ENCODE data around the gene SPEM3. TPM values are rescaled to one million over a fixed set of nuclear protein-coding genes. Genes with fewer than 3 reads are reported as not detected.
"Not testable (repeated sequence)": the region's sequence is repeated elsewhere in the genome, so short reads cannot be mapped to it uniquely, and the experiment has no call there.

SPEM3 gene
- total and polyA plus RNA-seq, 2 donors (not counting 3 experiments of a cell fraction or from before 2014, with no cell fraction given), result not detected

DNA sequence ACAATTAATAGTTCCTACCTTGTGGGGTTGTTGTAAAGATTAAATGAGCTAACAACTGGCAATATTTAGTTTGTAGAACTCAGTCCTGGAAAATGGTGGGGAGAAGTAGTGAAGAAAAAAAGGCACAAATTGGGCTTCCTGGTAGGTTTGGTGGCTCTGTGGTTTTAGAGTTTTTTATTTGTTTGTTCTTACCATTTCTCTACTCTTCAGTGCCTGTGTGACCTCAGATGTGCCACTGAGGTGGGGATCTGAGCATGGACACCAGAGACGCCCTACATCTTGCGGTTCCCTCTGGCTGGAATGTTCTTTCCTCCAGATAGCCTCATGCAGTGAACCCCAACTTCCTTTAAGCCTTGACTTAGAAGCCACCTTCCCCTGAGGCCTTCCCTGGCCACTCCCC lies 43.1 kb downstream of the SPEM3 start:
- no peaks in the 10 kb centered on the region for H3K36me3 ChIP-seq (ENCODE audit: control insufficient read depth in 2 of 2, extremely low read depth in 1 of 2, insufficient read depth in 2 of 2, low read length in 2 of 2)
- no peak overlapping the region for H3K4me2 ChIP-seq (ENCODE audit: insufficient read depth, low read length)
- no peak for FAIRE-seq
- H3K9ac ChIP-seq (replicated peaks; ENCODE audit: extremely low read depth, insufficient read depth, low read length), result no peak overlapping the region
- CTCF ChIA-PET, result interaction anchor here (1.2 kb wide), 1 partner anchor 32 kb away, joined by 3 read pairs; the partner anchor contains the start of gene FGF11
- H4K20me1 ChIP-seq (replicated peaks; ENCODE audit: control insufficient read depth, extremely low read depth, insufficient read depth, low read length), result no peaks in the 10 kb centered on the region
- dilution Hi-C loops (cut with MboI; ENCODE audit: extremely low pct_ligation_motif_present, low sequenced_read_pairs), result no loop called here
- POLR2A ChIA-PET, result no interaction called here
- H3K4me3 ChIP-seq (replicated peaks in 1 of 3; ENCODE audit: insufficient read depth in 1 of 3, low read depth in 1 of 3, low read length in 3 of 3), result no peak overlapping the region
- no TSS peak for BruUV-seq (replicated peaks)
- no peak overlapping the region for H3K27ac ChIP-seq (ENCODE audit: insufficient read depth, low read depth, low read length)
- no peaks in the 10 kb centered on the region for H3K9me1 ChIP-seq (replicated peaks; ENCODE audit: control insufficient read depth, extremely low read depth, insufficient read depth, low read length)
- peaks cover 53% of the 10 kb centered on the region for H3K79me2 ChIP-seq (ENCODE audit: control insufficient read depth, insufficient read depth, low read length)
- no peak overlapping the region for H2AFZ ChIP-seq (ENCODE audit: low read depth, low read length)
- no peak for TF ChIP-seq EZH2 (IDR thresholded peaks at IDR 0.05; ENCODE audit: borderline replicate concordance, low read depth, low read length, severe bottlenecking)
- TF ChIP-seq JUN (IDR thresholded peaks at IDR 0.05; ENCODE audit: borderline replicate concordance, insufficient read depth, insufficient read length, low read depth), result no peak
- no peak for TF ChIP-seq GATA2 (IDR thresholded peaks at IDR 0.05; ENCODE audit: insufficient read depth, insufficient read length, low read depth, low read length)
- TF ChIP-seq POLR2AphosphoS5 (IDR thresholded peaks at IDR 0.05; ENCODE audit: insufficient read depth, low read depth, low read length), result no peak
- TF ChIP-seq, protein P1, sequence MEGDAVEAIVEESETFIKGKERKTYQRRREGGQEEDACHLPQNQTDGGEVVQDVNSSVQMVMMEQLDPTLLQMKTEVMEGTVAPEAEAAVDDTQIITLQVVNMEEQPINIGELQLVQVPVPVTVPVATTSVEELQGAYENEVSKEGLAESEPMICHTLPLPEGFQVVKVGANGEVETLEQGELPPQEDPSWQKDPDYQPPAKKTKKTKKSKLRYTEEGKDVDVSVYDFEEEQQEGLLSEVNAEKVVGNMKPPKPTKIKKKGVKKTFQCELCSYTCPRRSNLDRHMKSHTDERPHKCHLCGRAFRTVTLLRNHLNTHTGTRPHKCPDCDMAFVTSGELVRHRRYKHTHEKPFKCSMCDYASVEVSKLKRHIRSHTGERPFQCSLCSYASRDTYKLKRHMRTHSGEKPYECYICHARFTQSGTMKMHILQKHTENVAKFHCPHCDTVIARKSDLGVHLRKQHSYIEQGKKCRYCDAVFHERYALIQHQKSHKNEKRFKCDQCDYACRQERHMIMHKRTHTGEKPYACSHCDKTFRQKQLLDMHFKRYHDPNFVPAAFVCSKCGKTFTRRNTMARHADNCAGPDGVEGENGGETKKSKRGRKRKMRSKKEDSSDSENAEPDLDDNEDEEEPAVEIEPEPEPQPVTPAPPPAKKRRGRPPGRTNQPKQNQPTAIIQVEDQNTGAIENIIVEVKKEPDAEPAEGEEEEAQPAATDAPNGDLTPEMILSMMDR (IDR thresholded peaks at IDR 0.05; ENCODE audit: extremely low read depth in 1 of 2, insufficient read depth in 1 of 2, low read depth in 1 of 2, low read length in 2 of 2), result no peak
- H3K4me1 ChIP-seq (ENCODE audit: control insufficient read depth, extremely low read depth, insufficient read depth, low read length), result peaks cover 10% of the 10 kb centered on the region
- intact Hi-C loops (cut with micrococcal nuclease), result no loop called here
- no peak for DNase-seq (ENCODE audit: low read depth, low spot score)
- H3K27me3 ChIP-seq (ENCODE audit: control insufficient read depth in 2 of 2, insufficient read depth in 2 of 2, low read length in 2 of 2), result no peaks in the 10 kb centered on the region
- no peaks in the 10 kb centered on the region for H3K9me3 ChIP-seq (replicated peaks; ENCODE audit: control insufficient read depth, insufficient read depth, low read length)

DNA sequence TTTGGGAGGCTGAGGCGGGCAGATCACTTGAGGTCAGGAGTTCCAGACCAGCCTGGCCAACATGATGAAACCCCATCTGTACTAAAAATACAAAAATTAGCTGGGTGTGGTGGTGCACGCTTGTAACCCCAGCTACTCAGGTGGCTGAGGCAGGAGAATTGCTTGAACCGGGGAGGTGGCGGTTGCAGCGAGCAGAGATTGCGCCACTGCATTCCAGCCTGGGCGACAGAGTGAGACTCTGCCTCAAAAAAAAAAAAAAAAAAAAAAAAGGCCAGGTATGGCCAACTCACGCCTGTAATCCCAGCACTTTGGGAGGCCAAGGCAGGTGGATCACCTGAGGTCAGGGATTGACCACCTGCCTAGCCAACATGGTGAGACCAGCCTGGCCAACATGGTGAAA lies 46.1 kb downstream of the SPEM3 start:
- POLR2A ChIA-PET, result interaction anchor here (0.7 kb wide), 1 partner anchor 9 kb away, joined by 5 read pairs; no protein-coding TSS in a partner anchor
- dilution Hi-C loops (cut with MboI; ENCODE audit: extremely low pct_ligation_motif_present, low sequenced_read_pairs); BruUV-seq (replicated peaks); H2AFZ ChIP-seq (ENCODE audit: low read depth, low read length); H3K4me2 ChIP-seq (ENCODE audit: insufficient read depth, low read length); DNase-seq (ENCODE audit: low read depth, low spot score); FAIRE-seq; H3K4me3 ChIP-seq (replicated peaks in 1 of 3; ENCODE audit: insufficient read depth in 1 of 3, low read depth in 1 of 3, low read length in 3 of 3); H3K9me1 ChIP-seq (replicated peaks; ENCODE audit: control insufficient read depth, extremely low read depth, insufficient read depth, low read length); H4K20me1 ChIP-seq (replicated peaks; ENCODE audit: control insufficient read depth, extremely low read depth, insufficient read depth, low read length); H3K27me3 ChIP-seq (ENCODE audit: control insufficient read depth in 2 of 2, insufficient read depth in 2 of 2, low read length in 2 of 2); CTCF ChIA-PET; H3K36me3 ChIP-seq (ENCODE audit: control insufficient read depth in 2 of 2, extremely low read depth in 1 of 2, insufficient read depth in 2 of 2, low read length in 2 of 2); H3K9me3 ChIP-seq (replicated peaks; ENCODE audit: control insufficient read depth, insufficient read depth, low read length); H3K9ac ChIP-seq (replicated peaks; ENCODE audit: extremely low read depth, insufficient read depth, low read length); intact Hi-C loops (cut with micrococcal nuclease); H3K27ac ChIP-seq (ENCODE audit: insufficient read depth, low read depth, low read length): not testable (repeated sequence)
- Histone ChIP-seq H3K79me2 (ENCODE audit: control insufficient read depth, insufficient read depth, low read length) (peaks cover 68% of the 10 kb centered on the region), H3K4me1 (ENCODE audit: control insufficient read depth, extremely low read depth, insufficient read depth, low read length) (peaks cover 30% of the 10 kb centered on the region)

Data from endothelial cell of umbilical vein (primary cell).